Endothelial cell (in vitro differentiated cells): ENCODE data around the gene TSC22D1. TPM values are rescaled to one million over a fixed set of nuclear protein-coding genes. Genes with fewer than 3 reads are reported as not detected.

Experiments
- DNase-seq: peaks from one replicate; pipeline ENCODE4 v3.0.0; 2021; ENCODE audit warnings: low spot score
- H3K27ac Mint-ChIP-seq: one replicate; pipeline ENCODE4 v1.8.0; 2021; ENCODE audit warnings: mixed read lengths, inconsistent platforms; ENCODE audit not compliant: unreplicated experiment
- H3K27me3 Mint-ChIP-seq: one replicate; pipeline ENCODE4 v1.8.0; 2021; ENCODE audit warnings: mild to moderate bottlenecking, moderate library complexity, mixed read lengths, inconsistent platforms; ENCODE audit not compliant: unreplicated experiment
- H3K36me3 Mint-ChIP-seq: one replicate; pipeline ENCODE4 v1.8.0; 2021; ENCODE audit warnings: mild to moderate bottlenecking, low read depth, mixed read lengths, inconsistent platforms; ENCODE audit not compliant: unreplicated experiment
- H3K4me1 Mint-ChIP-seq: one replicate; pipeline ENCODE4 v1.8.0; 2021; ENCODE audit warnings: mild to moderate bottlenecking, mixed read lengths, inconsistent platforms; ENCODE audit not compliant: unreplicated experiment
- H3K4me3 Mint-ChIP-seq: one replicate; pipeline ENCODE4 v1.8.0; 2021; ENCODE audit warnings: mild to moderate bottlenecking, mixed read lengths, inconsistent platforms; ENCODE audit not compliant: unreplicated experiment
- H3K9me3 Mint-ChIP-seq: one replicate; pipeline ENCODE4 v1.8.0; 2021; ENCODE audit warnings: mixed read lengths, inconsistent platforms; ENCODE audit not compliant: unreplicated experiment
- total RNA-seq: library from RNA; stranded (reverse); fragmentation: NEBNext Ultra II Directional; extraction: Animal tissue kit (Norgen Biotek cat#: 25700); gene quantifications from one replicate; pipeline ENCODE4 v1.2.1, GENCODE V29; 2021; ENCODE audit not compliant: unreplicated experiment
- TF ChIP-seq, protein P1 (sequence below): fragments of 200-600 bp; sonication (generic); IDR thresholded peaks from one replicate; pipeline ENCODE4 v1.5.0; 2021; ENCODE audit warnings: antibody characterized with exemption; ENCODE audit not compliant: unreplicated experiment

Gene TSC22D1
- total RNA-seq, 1 donor from 2014 or later = 73.0 TPM

DNA sequence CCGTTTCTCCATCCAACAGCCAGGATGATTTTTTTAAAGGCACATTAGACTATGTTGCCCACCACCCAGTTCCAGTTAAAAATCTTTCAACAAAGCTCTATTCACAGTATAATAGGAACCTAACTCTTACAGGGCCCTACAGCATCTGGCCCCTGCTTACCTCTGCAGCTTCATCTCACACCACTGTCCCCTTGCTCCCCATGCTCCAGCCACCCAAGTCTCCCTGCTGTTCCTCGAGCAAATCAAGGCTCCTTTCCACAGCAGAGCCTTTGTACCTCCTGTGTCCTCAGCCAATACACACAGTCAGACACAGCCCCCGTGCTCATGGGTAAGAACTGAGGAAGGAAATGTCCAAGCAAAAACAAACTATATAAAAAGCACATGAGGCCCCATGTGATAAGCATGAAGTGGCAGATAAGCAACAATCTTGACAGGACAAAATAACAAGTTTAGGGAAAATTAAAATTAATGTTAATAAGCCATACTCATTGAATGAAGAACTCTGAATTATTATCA lies 67.5 kb downstream of the TSC22D1 start:
- Mint-ChIP-seq H3K4me3 (no peak overlapping the region), H3K27me3 (peaks cover 6% of the 10 kb centered on the region), H3K9me3 (no peaks in the 10 kb centered on the region), H3K27ac (no peak overlapping the region), H3K36me3 (peaks cover 5% of the 10 kb centered on the region), H3K4me1 (peaks cover 18% of the 10 kb centered on the region)
- no peak for DNase-seq
- TF ChIP-seq, protein P1, sequence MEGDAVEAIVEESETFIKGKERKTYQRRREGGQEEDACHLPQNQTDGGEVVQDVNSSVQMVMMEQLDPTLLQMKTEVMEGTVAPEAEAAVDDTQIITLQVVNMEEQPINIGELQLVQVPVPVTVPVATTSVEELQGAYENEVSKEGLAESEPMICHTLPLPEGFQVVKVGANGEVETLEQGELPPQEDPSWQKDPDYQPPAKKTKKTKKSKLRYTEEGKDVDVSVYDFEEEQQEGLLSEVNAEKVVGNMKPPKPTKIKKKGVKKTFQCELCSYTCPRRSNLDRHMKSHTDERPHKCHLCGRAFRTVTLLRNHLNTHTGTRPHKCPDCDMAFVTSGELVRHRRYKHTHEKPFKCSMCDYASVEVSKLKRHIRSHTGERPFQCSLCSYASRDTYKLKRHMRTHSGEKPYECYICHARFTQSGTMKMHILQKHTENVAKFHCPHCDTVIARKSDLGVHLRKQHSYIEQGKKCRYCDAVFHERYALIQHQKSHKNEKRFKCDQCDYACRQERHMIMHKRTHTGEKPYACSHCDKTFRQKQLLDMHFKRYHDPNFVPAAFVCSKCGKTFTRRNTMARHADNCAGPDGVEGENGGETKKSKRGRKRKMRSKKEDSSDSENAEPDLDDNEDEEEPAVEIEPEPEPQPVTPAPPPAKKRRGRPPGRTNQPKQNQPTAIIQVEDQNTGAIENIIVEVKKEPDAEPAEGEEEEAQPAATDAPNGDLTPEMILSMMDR = no peak

DNA sequence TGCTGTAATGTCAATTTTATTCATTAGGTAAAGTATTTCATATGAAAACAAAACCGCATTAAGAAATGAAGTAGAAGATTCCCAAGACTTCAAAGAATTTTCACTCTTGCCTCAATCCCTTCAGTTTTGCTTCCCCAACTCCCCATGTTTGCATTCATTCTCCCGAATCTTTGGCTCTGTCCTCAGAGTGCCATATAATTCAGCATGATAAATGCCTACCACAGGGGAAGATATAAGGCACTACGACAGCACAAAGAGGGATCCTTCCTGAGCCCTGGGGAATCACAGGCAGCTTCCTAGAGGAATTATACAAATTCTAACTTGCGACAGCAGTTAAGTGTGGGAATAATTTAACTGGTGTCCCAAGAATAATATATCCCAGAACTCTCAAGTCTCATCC lies 68.5 kb downstream of the TSC22D1 start:
- Mint-ChIP-seq H3K36me3 (no peaks in the 10 kb centered on the region), H3K27me3 (peaks cover 4% of the 10 kb centered on the region), H3K4me1 (peaks cover 14% of the 10 kb centered on the region), H3K4me3 (no peak overlapping the region), H3K9me3 (no peaks in the 10 kb centered on the region), H3K27ac (no peak overlapping the region)
- TF ChIP-seq, protein P1 = no peak
- no peak for DNase-seq

DNA sequence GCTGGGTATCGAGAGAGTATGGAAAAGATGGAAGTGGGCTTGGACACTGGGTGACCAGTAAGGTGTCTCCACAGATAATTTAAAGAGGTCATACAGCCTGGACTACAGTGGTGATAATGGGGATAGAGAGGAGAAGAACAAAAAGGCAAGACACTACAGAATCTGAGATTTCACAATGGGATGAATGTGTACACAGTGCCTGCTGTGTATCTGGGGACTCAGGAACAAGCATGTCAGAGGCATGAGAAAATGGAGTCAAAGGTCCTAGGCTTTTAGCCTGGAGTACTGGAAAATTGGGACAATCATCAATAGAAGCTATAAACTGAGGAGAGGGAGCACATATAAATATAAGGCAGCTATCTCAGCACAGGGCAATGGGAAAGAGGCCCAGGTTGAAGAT lies 69.4 kb downstream of the TSC22D1 start:
- Mint-ChIP-seq H3K27ac (no peak overlapping the region), H3K9me3 (no peaks in the 10 kb centered on the region), H3K27me3 (peaks cover 1% of the 10 kb centered on the region), H3K36me3 (no peaks in the 10 kb centered on the region), H3K4me3 (no peak overlapping the region), H3K4me1 (peaks cover 14% of the 10 kb centered on the region)
- DNase-seq = no peak
- TF ChIP-seq, protein P1 = no peak

DNA sequence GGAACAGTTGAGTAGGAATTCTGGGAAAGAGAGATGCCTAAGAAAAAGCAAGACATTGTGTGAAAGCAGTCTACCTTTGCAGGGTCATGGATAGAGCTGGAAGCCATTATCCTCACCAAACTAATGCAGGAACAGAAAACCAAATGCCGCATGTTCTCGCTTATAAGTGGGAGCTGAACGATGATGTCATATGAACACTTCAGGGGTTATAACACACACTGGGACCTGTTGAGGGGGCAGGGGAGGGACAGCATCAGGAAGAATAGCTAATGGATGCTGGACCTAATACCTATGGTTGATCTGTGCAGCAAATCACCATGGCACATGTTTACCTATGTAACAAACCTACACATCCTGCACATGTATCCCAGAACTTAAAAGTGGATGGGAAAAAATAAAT lies 69.9 kb downstream of the TSC22D1 start:
- Mint-ChIP-seq H3K27ac (no peak overlapping the region), H3K27me3 (peaks cover 1% of the 10 kb centered on the region), H3K4me1 (peaks cover 14% of the 10 kb centered on the region), H3K9me3 (no peaks in the 10 kb centered on the region), H3K4me3 (no peak overlapping the region), H3K36me3 (no peaks in the 10 kb centered on the region)
- no peak for DNase-seq
- TF ChIP-seq, protein P1 = no peak

DNA sequence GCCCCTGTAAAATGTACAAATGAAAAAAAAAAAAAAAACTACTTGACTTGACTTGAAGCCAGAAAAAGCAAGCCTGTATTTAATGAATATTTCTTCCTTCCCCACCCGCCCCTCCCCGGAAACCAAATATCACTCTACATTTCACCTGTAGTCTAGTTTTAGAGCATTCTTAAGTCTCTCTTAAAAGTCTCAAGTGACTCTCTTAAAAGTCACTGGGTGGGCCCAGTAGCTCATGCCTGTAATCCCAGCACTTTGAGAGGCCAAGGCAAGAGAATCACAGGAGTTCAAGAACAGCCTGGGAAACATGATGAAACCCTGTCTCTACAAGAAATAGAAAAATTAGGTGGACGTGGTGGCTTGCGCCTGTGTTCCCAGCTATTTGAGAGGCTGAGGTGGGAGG lies 72.0 kb downstream of the TSC22D1 start:
- TF ChIP-seq, protein P1 = no peak
- no peak for DNase-seq
- H3K27me3 Mint-ChIP-seq = peaks cover under 1% of the 10 kb centered on the region
- no peaks in the 10 kb centered on the region for H3K36me3 Mint-ChIP-seq
- H3K4me3 Mint-ChIP-seq = no peak overlapping the region
- H3K9me3 Mint-ChIP-seq = no peaks in the 10 kb centered on the region
- H3K4me1 Mint-ChIP-seq = peaks cover 13% of the 10 kb centered on the region
- H3K27ac Mint-ChIP-seq = no peak overlapping the region
